Gastrocnemius medialis (tissue), 4 donors: ENCODE measurements around the gene GPR132. TPM values are rescaled to one million over a fixed set of nuclear protein-coding genes. Genes with fewer than 3 reads are reported as not detected.

Experiments used
- ATAC-seq, 2 donors: fragments of 150-250 bp; one replicate each; pipeline ENCODE4 v1.9.1; 2016
- DNase-seq, 2 donors: peaks; one replicate each; pipeline ENCODE4 v3.0.0-alpha.2; 2019
- H3K27ac ChIP-seq, 4 donors: fragments of 200-600 bp; sonication (generic); 1 replicate in 1 of 4; 2 replicates in 3 of 4; pipeline ENCODE4 v1.5.1; 2016 to 2018; ENCODE audit warnings: mild to moderate bottlenecking in 2 of 4, moderate library complexity in 1 of 4
- H3K27me3 ChIP-seq, 3 donors: fragments of 200-600 bp; sonication (generic) in 2 of 3; 1 replicate in 1 of 3; 2 replicates in 2 of 3; pipeline versions ENCODE4 v1.5.1 to v1.6.0; 2016 to 2019; ENCODE audit warnings: mild to moderate bottlenecking in 1 of 3, moderate library complexity in 1 of 3
- H3K36me3 ChIP-seq, 2 donors: fragments of 200-600 bp; sonication (generic) in 1 of 2; one replicate each; pipeline ENCODE4 v1.5.1; 2017 to 2018
- H3K4me1 ChIP-seq, 2 donors: fragments of 200-600 bp; sonication (generic) in 1 of 2; one replicate each; pipeline ENCODE4 v1.5.1; 2016 to 2017; ENCODE audit warnings: mild to moderate bottlenecking in 2 of 2
- H3K4me3 ChIP-seq, 4 donors: fragments of 200-600 bp; sonication (generic) in 3 of 4; 1 replicate in 1 of 4; 2 replicates in 3 of 4; pipeline ENCODE4 v1.5.1; 2016 to 2019; ENCODE audit warnings: mild to moderate bottlenecking in 2 of 4
- H3K9me3 ChIP-seq, 3 donors: fragments of 200-600 bp; sonication (generic) in 2 of 3; 1 replicate in 1 of 3; 2 replicates in 2 of 3; pipeline ENCODE4 v1.5.1; 2016 to 2019
- CTCF ChIP-seq, 5 experiments: fragments of 450-650 bp in 3 of 5; fragments of 200-600 bp in 2 of 5; sonication (generic) in 2 of 5; IDR thresholded peaks in 4 of 5; conservative IDR thresholded peaks in 1 of 5; 1 replicate in 4 of 5; 2 replicates in 1 of 5; pipeline ENCODE4 v1.5.1; 2016 to 2019; ENCODE audit warnings: antibody characterized with exemption in 5 of 5, mild to moderate bottlenecking in 3 of 5, moderate library complexity in 3 of 5
- POLR2A ChIP-seq, 2 donors: fragments of 450-650 bp; IDR thresholded peaks; one replicate each; pipeline ENCODE4 v1.6.1; 2017; ENCODE audit warnings: antibody characterized with exemption in 2 of 2, mild to moderate bottlenecking in 2 of 2, moderate library complexity in 2 of 2
- in situ Hi-C, 4 donors: fragments of 200-750 bp; cut with MboI; loops; one replicate each; pipeline versions ENCODE4 v1.15.0 to v1.8.0; 2017; ENCODE audit warnings: low sequenced_read_pairs in 4 of 4
- intact Hi-C: fragments of 100-400 bp; cut with DNase I; formaldehyde crosslinking; loops from one replicate; pipeline ENCODE4 v1.15.1; 2023; ENCODE audit warnings: low total_unique reads
- total RNA-seq, 4 donors: library from RNA; depleted of rRNA; stranded (reverse); fragments of >200 nt; gene quantifications; one replicate each; pipeline versions ENCODE4 v1.1.0 to v1.2.3, GENCODE V29; 2016

Gene GPR132
- total RNA-seq, 4 donors from 2014 or later, result 0.07 to 0.61 (median 0.26) TPM

- Histone ChIP-seq H3K4me1 (peaks cover 3 to 33% of the 10 kb centered on the region in 2 donors), H3K36me3 (no peaks in the 10 kb centered on the region), H3K4me3 (peak overlapping the region; percentile 49 to 66 (median 58)), H3K27me3 (peaks cover 3 to 10% (median 7%) of the 10 kb centered on the region in 3 donors), H3K27ac (no peak overlapping the region), H3K9me3 (no peaks in the 10 kb centered on the region)
- intact Hi-C loops (loop anchor here (5.0 kb wide), 3 partner anchors 58 to 108 kb away; partner anchors contain the start of gene NUDT14), in situ Hi-C loops (loop anchor here in 1 of 4 donors (25.0 kb wide), 1 partner anchor 268 kb away; no protein-coding TSS in a partner anchor)
- DNase-seq (no peak), ATAC-seq (no peak)
- TF ChIP-seq CTCF (IDR thresholded peaks at IDR 0.05 in 4 of 5, conservative IDR thresholded peaks at IDR 0.05 in 1 of 5) (no peak), POLR2A (IDR thresholded peaks at IDR 0.05) (no peak)
These were observed 29.1 kb upstream of the GPR132 start for GRCh38 chr14:105094193-105094907.

GRCh38 chr14:105093431-105094192 is 28.4 kb upstream of the GPR132 start:
- DNase-seq, result no peak
- in situ Hi-C loops, result loop anchor here in 1 of 4 donors (25.0 kb wide), 1 partner anchor 269 kb away; no protein-coding TSS in a partner anchor
- H3K4me1 ChIP-seq, result peaks cover 3 to 33% of the 10 kb centered on the region in 2 donors

GRCh38 chr14:105093038-105093430 is 27.8 kb upstream of the GPR132 start:
- DNase-seq (no peak), ATAC-seq (no peak)
- Histone ChIP-seq H3K27me3 (peaks cover 6 to 13% (median 8%) of the 10 kb centered on the region in 3 donors), H3K4me1 (peaks cover 6 to 39% of the 10 kb centered on the region in 2 donors), H3K27ac (peak overlapping the region; percentile 36 to 45 (median 38)), H3K4me3 (peak overlapping the region; percentile 37 to 61 (median 52)), H3K36me3 (no peaks in the 10 kb centered on the region), H3K9me3 (no peaks in the 10 kb centered on the region)
- no peak for TF ChIP-seq POLR2A (IDR thresholded peaks at IDR 0.05)
- no peak for TF ChIP-seq CTCF (IDR thresholded peaks at IDR 0.05 in 4 of 5, conservative IDR thresholded peaks at IDR 0.05 in 1 of 5)
- intact Hi-C loops, result loop anchor here (5.0 kb wide), 3 partner anchors 59 to 109 kb away; partner anchors contain the start of gene NUDT14
- in situ Hi-C loops, result loop anchor here in 1 of 4 donors (25.0 kb wide), 1 partner anchor 269 kb away; no protein-coding TSS in a partner anchor

More at GRCh38 chr14:105093431-105094192, 28.4 kb upstream of the GPR132 start:
- H3K9me3 ChIP-seq, result no peaks in the 10 kb centered on the region
- peaks cover 3 to 8% (median 7%) of the 10 kb centered on the region in 3 donors for H3K27me3 ChIP-seq
- peak overlapping the region; percentile 49 to 66 (median 58) for H3K4me3 ChIP-seq
- ATAC-seq, result no peak
- intact Hi-C loops, result loop anchor here (5.0 kb wide), 3 partner anchors 59 to 109 kb away; partner anchors contain the start of gene NUDT14
- no peak for TF ChIP-seq CTCF (IDR thresholded peaks at IDR 0.05 in 4 of 5, conservative IDR thresholded peaks at IDR 0.05 in 1 of 5)
- no peak for TF ChIP-seq POLR2A (IDR thresholded peaks at IDR 0.05)
- H3K36me3 ChIP-seq, result no peaks in the 10 kb centered on the region
- peak overlapping the region; percentile 24 to 64 (median 46) for H3K27ac ChIP-seq

GRCh38 chr14:105092171-105093037 is 27.2 kb upstream of the GPR132 start:
- in situ Hi-C loops (loop anchor here in 1 of 4 donors (25.0 kb wide), 1 partner anchor 270 kb away; no protein-coding TSS in a partner anchor), intact Hi-C loops (loop anchor here (5.0 kb wide), 3 partner anchors 60 to 110 kb away; partner anchors contain the start of gene NUDT14)
- TF ChIP-seq POLR2A (IDR thresholded peaks at IDR 0.05) (no peak), CTCF (IDR thresholded peaks at IDR 0.05 in 4 of 5, conservative IDR thresholded peaks at IDR 0.05 in 1 of 5) (no peak)
- DNase-seq, result no peak
- H3K4me1 ChIP-seq, result peaks cover 6 to 43% of the 10 kb centered on the region in 2 donors
- H3K27ac ChIP-seq, result peak overlapping the region; percentile 36 to 45 (median 38)
- H3K4me3 ChIP-seq, result peak overlapping the region; percentile 37 to 61 (median 52)
- peaks cover 8 to 16% (median 9%) of the 10 kb centered on the region in 3 donors for H3K27me3 ChIP-seq
- no peak for ATAC-seq
- H3K9me3 ChIP-seq, result no peaks in the 10 kb centered on the region
- no peaks in the 10 kb centered on the region for H3K36me3 ChIP-seq
